Astrocyte (in vitro differentiated cells and primary cell): ENCODE measurements around the gene TMEM40.

ENCODE experiments used
- EZH2 ChIP-seq: IDR thresholded peaks from 2 replicates; pipeline ENCODE4 v1.6.1; 2012; ENCODE audit warnings: mild to moderate bottlenecking, low read length, inconsistent platforms; ENCODE audit not compliant: insufficient read depth
- TF ChIP-seq, protein P1 (sequence below): IDR thresholded peaks from 2 replicates; pipeline ENCODE4 v1.5.1; 2011; ENCODE audit warnings: low read depth, mild to moderate bottlenecking, inconsistent platforms, low read length, moderate library complexity; ENCODE audit not compliant: insufficient read depth

DNA sequence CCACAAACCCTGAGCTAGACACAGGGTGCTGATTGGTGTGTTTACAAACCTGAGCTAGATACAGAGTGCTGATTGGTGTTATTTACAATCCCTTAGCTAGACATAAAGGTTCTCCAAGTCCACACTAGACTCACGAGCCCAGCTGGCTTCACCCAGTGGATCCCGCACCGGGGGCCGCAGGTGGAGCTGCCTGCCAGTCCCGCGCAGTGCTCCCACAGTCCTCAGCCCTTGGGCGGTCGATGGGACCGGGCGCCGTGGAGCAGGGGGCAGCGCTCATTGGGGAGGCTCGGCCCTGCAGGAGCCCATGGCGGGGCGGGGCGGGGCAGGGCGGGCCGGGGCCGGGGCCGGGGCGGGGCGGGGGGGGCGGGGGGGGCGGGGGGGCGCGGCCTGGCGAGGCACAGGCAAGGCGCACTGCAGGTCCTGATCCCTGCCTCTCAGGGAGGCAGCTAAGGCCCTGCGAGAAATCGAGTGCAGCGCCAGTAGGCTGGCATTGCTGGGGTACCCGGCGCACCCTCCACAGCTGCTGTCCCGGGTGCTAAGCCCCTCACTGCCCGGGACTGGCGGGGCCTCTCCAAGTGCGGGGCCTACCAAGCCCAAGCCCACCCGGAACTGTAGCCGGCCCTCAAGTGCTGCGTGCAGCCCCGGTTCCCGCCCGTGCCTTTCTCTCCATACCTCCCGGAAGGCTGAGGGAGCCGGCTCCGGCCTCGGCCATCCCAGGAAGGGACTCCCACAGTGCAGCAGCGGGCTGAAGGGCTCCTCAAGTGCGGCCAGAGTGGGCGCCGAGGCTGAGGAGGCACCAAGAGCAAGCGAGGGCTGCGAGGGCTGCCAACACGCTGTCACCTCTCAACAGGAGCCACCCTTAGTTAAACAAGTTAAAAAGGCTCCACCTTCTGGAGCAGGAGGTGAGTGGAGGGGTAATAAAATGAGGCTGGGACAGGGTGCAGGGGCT lies 9.8 kb upstream of the TMEM40 start:
- TF ChIP-seq EZH2: no peak
- TF ChIP-seq, protein P1, sequence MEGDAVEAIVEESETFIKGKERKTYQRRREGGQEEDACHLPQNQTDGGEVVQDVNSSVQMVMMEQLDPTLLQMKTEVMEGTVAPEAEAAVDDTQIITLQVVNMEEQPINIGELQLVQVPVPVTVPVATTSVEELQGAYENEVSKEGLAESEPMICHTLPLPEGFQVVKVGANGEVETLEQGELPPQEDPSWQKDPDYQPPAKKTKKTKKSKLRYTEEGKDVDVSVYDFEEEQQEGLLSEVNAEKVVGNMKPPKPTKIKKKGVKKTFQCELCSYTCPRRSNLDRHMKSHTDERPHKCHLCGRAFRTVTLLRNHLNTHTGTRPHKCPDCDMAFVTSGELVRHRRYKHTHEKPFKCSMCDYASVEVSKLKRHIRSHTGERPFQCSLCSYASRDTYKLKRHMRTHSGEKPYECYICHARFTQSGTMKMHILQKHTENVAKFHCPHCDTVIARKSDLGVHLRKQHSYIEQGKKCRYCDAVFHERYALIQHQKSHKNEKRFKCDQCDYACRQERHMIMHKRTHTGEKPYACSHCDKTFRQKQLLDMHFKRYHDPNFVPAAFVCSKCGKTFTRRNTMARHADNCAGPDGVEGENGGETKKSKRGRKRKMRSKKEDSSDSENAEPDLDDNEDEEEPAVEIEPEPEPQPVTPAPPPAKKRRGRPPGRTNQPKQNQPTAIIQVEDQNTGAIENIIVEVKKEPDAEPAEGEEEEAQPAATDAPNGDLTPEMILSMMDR: no peak
